Measurements from ENCODE around the gene KCNMA1.

The KCNMA1 gene

GRCh38 chr10:77530011-77530410, 107.6 kb downstream of the KCNMA1 start:
- H3K4me2 ChIP-seq: no peak overlapping the region
- H3K27me3 ChIP-seq (ENCODE audit: insufficient read depth, low read depth): no peaks in the 10 kb centered on the region
- H3K9ac ChIP-seq: no peak overlapping the region
- H3K4me3 ChIP-seq (IDR thresholded peaks at IDR 0.05; ENCODE audit: insufficient read depth, low read depth, low read length): no peak overlapping the region
- no peak overlapping the region for H3K27ac ChIP-seq
- TF ChIP-seq CTCF (conservative IDR thresholded peaks at IDR 0.05; ENCODE audit: low read depth, low read length): no peak
- no peaks in the 10 kb centered on the region for H3K36me3 ChIP-seq (ENCODE audit: insufficient read depth)
- H4K20me1 ChIP-seq (ENCODE audit: insufficient read depth): no peaks in the 10 kb centered on the region
- H3K4me1 ChIP-seq (ENCODE audit: low read depth, poor library complexity, severe bottlenecking): peaks cover 5% of the 10 kb centered on the region
- no peak overlapping the region for H2AFZ ChIP-seq (ENCODE audit: low read depth)
- H3K79me2 ChIP-seq (ENCODE audit: insufficient read depth, low read depth): no peaks in the 10 kb centered on the region

DNA sequence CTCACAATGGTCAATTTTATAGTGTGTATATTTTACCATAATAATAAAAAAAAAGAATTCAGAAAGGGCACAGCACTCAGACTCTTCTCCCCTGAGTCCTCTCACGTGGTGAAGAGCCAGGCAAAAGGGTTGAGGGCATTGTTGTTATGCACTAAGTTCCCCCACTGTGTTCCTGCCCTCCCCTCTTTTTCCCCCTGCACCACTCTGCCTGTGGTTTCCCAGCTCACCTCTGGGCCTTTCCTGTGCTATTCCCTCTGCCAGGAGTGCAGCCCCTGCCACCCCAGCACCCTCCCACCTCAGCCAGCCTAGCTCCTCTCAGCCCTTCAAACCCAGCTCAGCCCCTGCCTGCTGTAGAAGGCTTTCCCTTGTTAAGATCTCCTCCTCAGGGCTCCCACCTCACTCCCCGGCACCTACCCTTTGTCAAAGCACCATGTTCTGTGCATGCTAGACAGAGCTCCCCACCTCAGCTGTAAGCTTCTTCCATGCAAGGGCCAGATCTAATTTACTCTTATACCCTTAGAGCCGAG, 108.5 kb downstream of the KCNMA1 start:
- TF ChIP-seq CTCF (conservative IDR thresholded peaks at IDR 0.05; ENCODE audit: low read depth, low read length): no peak
- Histone ChIP-seq H3K4me2 (no peak overlapping the region), H3K27ac (no peak overlapping the region), H3K4me1 (ENCODE audit: low read depth, poor library complexity, severe bottlenecking) (peaks cover 14% of the 10 kb centered on the region), H3K36me3 (ENCODE audit: insufficient read depth) (no peaks in the 10 kb centered on the region), H3K27me3 (ENCODE audit: insufficient read depth, low read depth) (no peaks in the 10 kb centered on the region), H3K79me2 (ENCODE audit: insufficient read depth, low read depth) (no peaks in the 10 kb centered on the region), H3K9ac (no peak overlapping the region), H4K20me1 (ENCODE audit: insufficient read depth) (no peaks in the 10 kb centered on the region), H2AFZ (ENCODE audit: low read depth) (no peak overlapping the region), H3K4me3 (IDR thresholded peaks at IDR 0.05; ENCODE audit: insufficient read depth, low read depth, low read length) (no peak overlapping the region)

DNA sequence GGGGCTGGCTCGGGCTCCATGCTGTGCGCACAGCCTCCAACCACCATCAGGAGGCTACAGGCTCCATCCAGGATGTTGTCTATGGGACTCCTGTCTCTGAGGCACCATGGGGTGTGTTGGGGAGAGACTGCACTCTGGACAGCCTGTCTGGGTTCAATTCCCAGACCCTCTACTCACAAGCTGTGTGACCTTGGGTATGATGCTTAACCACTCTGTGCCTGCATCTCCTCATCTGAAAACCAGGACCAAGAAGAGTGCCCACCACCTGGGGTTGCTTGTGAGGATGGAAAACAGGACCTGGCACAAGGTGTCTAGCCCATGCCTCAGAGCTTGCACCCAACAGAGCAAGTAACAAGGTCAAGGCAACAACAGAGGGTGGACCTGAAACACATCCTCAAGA, 109.8 kb downstream of the KCNMA1 start:
- TF ChIP-seq CTCF (conservative IDR thresholded peaks at IDR 0.05; ENCODE audit: low read depth, low read length): no peak
- Histone ChIP-seq H3K4me1 (ENCODE audit: low read depth, poor library complexity, severe bottlenecking) (peaks cover 24% of the 10 kb centered on the region), H2AFZ (ENCODE audit: low read depth) (no peak overlapping the region), H3K27me3 (ENCODE audit: insufficient read depth, low read depth) (no peaks in the 10 kb centered on the region), H3K79me2 (ENCODE audit: insufficient read depth, low read depth) (no peaks in the 10 kb centered on the region), H3K27ac (no peak overlapping the region), H3K36me3 (ENCODE audit: insufficient read depth) (no peaks in the 10 kb centered on the region), H4K20me1 (ENCODE audit: insufficient read depth) (no peaks in the 10 kb centered on the region), H3K9ac (no peak overlapping the region), H3K4me3 (IDR thresholded peaks at IDR 0.05; ENCODE audit: insufficient read depth, low read depth, low read length) (no peak overlapping the region), H3K4me2 (no peak overlapping the region)

- no peak overlapping the region for H3K27ac ChIP-seq
- peaks cover 24% of the 10 kb centered on the region for H3K4me1 ChIP-seq (ENCODE audit: low read depth, poor library complexity, severe bottlenecking)
- no peak overlapping the region for H3K4me3 ChIP-seq (IDR thresholded peaks at IDR 0.05; ENCODE audit: insufficient read depth, low read depth, low read length)
- no peak overlapping the region for H3K9ac ChIP-seq
- no peak overlapping the region for H2AFZ ChIP-seq (ENCODE audit: low read depth)
- no peaks in the 10 kb centered on the region for H3K36me3 ChIP-seq (ENCODE audit: insufficient read depth)
- H3K4me2 ChIP-seq: no peak overlapping the region
- no peaks in the 10 kb centered on the region for H3K27me3 ChIP-seq (ENCODE audit: insufficient read depth, low read depth)
- H4K20me1 ChIP-seq (ENCODE audit: insufficient read depth): no peaks in the 10 kb centered on the region
- TF ChIP-seq CTCF (conservative IDR thresholded peaks at IDR 0.05; ENCODE audit: low read depth, low read length): no peak
- H3K79me2 ChIP-seq (ENCODE audit: insufficient read depth, low read depth): no peaks in the 10 kb centered on the region
Measured at GRCh38 chr10:77526868-77527617, 110.6 kb downstream of the KCNMA1 start.

Measured in KMS-11 (cell line).